ENCODE measurements around the gene LRATD1. TPM values are rescaled to one million over a fixed set of nuclear protein-coding genes. Genes with fewer than 3 reads are reported as not detected.

LRATD1 gene
- total RNA-seq, 1 donor from 2014 or later, result not detected

DNA sequence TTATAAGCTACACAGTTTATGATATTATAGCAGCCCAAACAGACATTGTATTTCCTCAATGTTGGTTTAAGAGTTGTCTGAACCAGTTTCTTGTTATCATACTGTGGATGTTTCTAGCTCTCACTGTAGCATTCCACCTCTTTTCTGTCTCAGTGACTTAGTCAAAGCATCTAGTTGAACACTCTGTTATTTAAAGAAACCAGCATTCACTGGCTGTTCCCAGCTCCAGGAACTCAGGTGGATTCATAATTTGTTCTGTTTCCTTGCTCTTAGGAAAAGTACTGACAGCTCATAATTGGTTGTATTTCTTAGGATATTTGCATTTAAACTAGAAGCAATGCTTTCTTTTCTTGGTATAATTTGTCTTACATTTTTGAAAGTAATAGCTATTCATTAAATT is 17.5 kb downstream of the LRATD1 start:
- no peaks in the 10 kb centered on the region for H3K4me1 Mint-ChIP-seq (ENCODE audit: unreplicated experiment)
- no peaks in the 10 kb centered on the region for H3K27me3 Mint-ChIP-seq (ENCODE audit: unreplicated experiment)
- H3K9me3 Mint-ChIP-seq (ENCODE audit: unreplicated experiment), result no peaks in the 10 kb centered on the region
- no peaks in the 10 kb centered on the region for H3K36me3 Mint-ChIP-seq (ENCODE audit: unreplicated experiment)
- no peak overlapping the region for H3K4me3 Mint-ChIP-seq (ENCODE audit: unreplicated experiment)
- H3K27ac Mint-ChIP-seq (ENCODE audit: unreplicated experiment), result no peak overlapping the region
- no peak for DNase-seq (ENCODE audit: extremely low spot score, unreplicated experiment)
- TF ChIP-seq CTCF (IDR thresholded peaks at IDR 0.05), result no peak

DNA sequence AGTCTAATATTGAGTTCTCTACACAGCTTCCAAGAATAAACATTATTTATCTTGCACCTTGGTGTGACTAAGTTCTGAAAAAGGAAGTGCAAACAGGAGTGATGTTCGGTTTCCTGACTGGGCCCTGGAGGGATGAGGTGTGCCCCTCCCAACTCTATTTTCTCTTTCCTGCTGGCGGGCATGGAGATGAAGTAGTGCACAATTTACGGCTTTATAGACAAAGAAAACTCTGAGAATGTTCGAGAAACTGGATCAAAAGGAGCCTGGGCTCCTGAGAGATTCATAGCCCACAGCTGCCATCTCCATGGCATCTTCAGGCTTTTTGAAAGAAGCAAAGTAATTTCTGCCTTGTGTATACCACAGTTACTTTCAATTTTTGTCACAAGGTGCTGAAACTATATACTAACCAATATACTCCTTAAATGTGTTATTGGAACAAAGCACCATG is 22.3 kb downstream of the LRATD1 start:
- no peak overlapping the region for H3K4me3 Mint-ChIP-seq (ENCODE audit: unreplicated experiment)
- TF ChIP-seq CTCF (IDR thresholded peaks at IDR 0.05), result no peak
- H3K4me1 Mint-ChIP-seq (ENCODE audit: unreplicated experiment), result no peaks in the 10 kb centered on the region
- H3K9me3 Mint-ChIP-seq (ENCODE audit: unreplicated experiment), result no peaks in the 10 kb centered on the region
- H3K27me3 Mint-ChIP-seq (ENCODE audit: unreplicated experiment), result no peaks in the 10 kb centered on the region
- DNase-seq (ENCODE audit: extremely low spot score, unreplicated experiment), result no peak
- H3K27ac Mint-ChIP-seq (ENCODE audit: unreplicated experiment), result no peak overlapping the region
- H3K36me3 Mint-ChIP-seq (ENCODE audit: unreplicated experiment), result no peaks in the 10 kb centered on the region

GRCh38 chr2:14656146-14656545 is 23.6 kb downstream of the LRATD1 start:
- H3K9me3 Mint-ChIP-seq (ENCODE audit: unreplicated experiment), result no peaks in the 10 kb centered on the region
- H3K27me3 Mint-ChIP-seq (ENCODE audit: unreplicated experiment), result no peaks in the 10 kb centered on the region
- DNase-seq (ENCODE audit: extremely low spot score, unreplicated experiment), result no peak
- no peaks in the 10 kb centered on the region for H3K4me1 Mint-ChIP-seq (ENCODE audit: unreplicated experiment)
- H3K27ac Mint-ChIP-seq (ENCODE audit: unreplicated experiment), result no peak overlapping the region
- no peaks in the 10 kb centered on the region for H3K36me3 Mint-ChIP-seq (ENCODE audit: unreplicated experiment)
- no peak for TF ChIP-seq CTCF (IDR thresholded peaks at IDR 0.05)
- no peak overlapping the region for H3K4me3 Mint-ChIP-seq (ENCODE audit: unreplicated experiment)

- Mint-ChIP-seq H3K27ac (ENCODE audit: unreplicated experiment) (no peak overlapping the region), H3K4me3 (ENCODE audit: unreplicated experiment) (no peak overlapping the region), H3K27me3 (ENCODE audit: unreplicated experiment) (no peaks in the 10 kb centered on the region), H3K4me1 (ENCODE audit: unreplicated experiment) (no peaks in the 10 kb centered on the region), H3K36me3 (ENCODE audit: unreplicated experiment) (no peaks in the 10 kb centered on the region), H3K9me3 (ENCODE audit: unreplicated experiment) (no peaks in the 10 kb centered on the region)
- no peak for DNase-seq (ENCODE audit: extremely low spot score, unreplicated experiment)
- no peak for TF ChIP-seq CTCF (IDR thresholded peaks at IDR 0.05)
Observed at GRCh38 chr2:14661163-14661562, 28.6 kb downstream of the LRATD1 start.

GRCh38 chr2:14673351-14673875 is 40.9 kb downstream of the LRATD1 start:
- Mint-ChIP-seq H3K27ac (ENCODE audit: unreplicated experiment) (no peak overlapping the region), H3K9me3 (ENCODE audit: unreplicated experiment) (peaks cover 7% of the 10 kb centered on the region), H3K36me3 (ENCODE audit: unreplicated experiment) (no peaks in the 10 kb centered on the region), H3K4me1 (ENCODE audit: unreplicated experiment) (no peaks in the 10 kb centered on the region), H3K4me3 (ENCODE audit: unreplicated experiment) (no peak overlapping the region), H3K27me3 (ENCODE audit: unreplicated experiment) (no peaks in the 10 kb centered on the region)
- TF ChIP-seq CTCF (IDR thresholded peaks at IDR 0.05), result no peak
- no peak for DNase-seq (ENCODE audit: extremely low spot score, unreplicated experiment)
